GM21723 (cell line): ENCODE measurements around the gene SLMAP.
"Not testable (repeated sequence)": the region's sequence is repeated elsewhere in the genome, so short reads cannot be mapped to it uniquely, and the experiment has no call there.

Source experiments
- ATAC-seq: cut with Tn5 transposase; IDR thresholded peaks from one replicate; pipeline ENCODE4 v1.9.1; 2021; ENCODE audit warnings: mild to moderate bottlenecking, moderate library complexity; ENCODE audit not compliant: unreplicated experiment

SLMAP gene

DNA sequence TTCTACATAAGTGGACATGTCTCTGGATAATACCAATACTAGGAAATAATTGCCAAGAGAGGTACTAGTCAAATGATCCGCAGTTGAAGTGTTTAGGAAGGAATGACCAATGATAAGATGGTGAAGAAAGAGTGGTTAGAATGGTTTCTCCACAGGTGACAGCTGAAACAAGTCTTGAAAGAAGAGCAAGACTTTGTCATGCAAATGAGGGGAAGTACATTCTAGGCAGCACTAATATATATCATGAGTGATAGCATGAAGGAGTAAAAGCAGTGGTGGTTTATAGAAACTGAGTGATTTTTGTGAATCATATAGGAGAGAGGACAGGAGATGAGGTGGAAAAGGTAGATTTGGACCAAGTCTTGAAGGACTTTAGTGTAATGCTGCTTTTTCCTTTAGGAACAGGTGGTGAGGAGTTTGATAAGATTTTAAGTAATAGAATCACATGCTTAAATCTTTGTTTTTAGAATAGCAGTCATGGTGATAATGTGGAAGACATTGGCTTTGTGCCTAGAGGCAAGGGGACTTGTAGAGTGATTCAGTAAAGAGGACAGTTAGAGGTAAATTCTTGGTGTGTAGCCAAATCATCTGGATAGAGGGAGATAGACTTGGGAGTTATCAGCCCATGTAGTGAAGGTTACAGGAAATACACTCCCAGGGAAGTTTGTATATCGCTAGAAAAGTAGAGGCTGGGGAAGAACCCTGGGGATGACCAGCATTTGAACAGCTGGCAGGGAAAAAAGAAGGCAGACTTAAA lies 31.9 kb downstream of the SLMAP start:
- peak; percentile 98 for ATAC-seq

DNA sequence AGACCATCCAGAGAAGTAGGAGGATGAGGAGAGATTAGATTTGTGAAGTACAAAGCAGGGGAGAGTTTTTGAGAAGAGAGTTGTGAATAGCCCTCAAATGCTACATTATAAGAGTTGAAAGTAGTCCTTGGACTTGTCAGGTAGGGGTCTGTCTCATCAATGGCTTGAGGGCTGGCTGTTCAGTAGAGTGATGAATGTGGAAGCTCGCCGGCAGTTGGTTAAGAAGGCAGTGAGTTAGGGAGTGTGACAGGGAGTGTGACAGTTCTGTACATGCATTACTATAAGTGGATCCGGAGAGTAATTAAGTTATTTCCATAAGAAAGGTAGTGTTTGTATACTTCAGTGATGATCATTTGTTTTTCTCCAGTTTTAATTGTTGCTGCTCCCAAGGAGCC lies 32.5 kb downstream of the SLMAP start:
- ATAC-seq = no peak

DNA sequence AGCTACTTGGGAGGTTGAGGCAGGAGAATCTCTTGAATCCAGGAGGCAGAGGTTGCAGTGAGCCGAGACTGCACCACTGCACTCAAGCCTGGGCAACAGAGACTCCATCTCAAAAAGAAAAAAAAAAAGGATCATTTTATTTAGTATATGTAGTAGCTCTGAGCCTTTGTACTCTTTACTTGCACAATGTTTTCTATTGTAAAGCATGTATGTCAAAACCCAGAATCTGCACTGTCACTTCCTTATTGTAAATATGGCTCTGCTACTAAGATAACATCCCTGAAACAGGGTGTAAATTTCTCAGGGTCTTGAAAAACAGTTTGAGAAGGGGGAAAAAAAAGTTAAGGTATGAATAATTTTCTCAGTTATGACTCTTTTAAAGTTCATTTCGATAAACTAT lies 35.1 kb downstream of the SLMAP start:
- no peak for ATAC-seq

DNA sequence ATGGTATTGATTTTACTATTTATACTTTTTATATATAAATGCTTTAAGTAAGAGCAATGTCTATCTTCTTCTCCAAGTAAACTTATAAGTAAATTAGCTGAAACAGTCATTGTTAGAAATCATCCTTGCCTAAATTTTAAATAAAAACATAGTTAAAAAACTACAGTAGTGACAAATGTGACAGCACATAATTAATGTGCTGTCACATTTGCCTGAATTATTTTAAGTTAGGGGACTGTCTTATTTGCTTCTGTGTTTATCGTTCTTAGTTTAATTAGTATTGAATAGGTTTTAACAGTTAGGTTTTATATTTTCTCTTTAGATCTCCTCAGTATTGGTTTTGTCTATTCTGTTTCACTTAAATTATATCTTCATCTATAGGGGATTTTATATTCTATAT lies 36.1 kb downstream of the SLMAP start:
- ATAC-seq = no peak

DNA sequence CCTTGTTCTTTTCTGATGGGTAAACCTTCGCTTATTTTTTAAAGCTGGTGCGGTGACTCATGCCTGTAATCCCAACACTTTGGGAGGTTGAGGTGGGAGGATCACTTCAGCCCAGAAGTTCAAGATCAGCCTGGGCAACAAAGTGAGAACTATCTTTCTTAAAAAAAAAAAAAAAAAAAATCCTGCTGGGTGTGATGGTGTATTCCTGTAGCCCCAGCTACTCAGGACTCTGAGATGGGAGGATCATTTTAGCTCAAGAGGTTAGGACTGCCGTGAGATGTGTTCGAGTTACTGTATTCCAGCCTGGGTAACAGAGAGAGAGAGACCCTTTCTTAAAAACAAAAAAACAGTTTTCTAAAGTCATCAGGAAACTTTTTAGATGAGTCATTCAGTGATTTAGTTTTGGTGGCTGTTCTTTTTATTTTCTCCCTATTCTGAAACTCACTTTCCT lies 37.7 kb downstream of the SLMAP start:
- no peak for ATAC-seq

DNA sequence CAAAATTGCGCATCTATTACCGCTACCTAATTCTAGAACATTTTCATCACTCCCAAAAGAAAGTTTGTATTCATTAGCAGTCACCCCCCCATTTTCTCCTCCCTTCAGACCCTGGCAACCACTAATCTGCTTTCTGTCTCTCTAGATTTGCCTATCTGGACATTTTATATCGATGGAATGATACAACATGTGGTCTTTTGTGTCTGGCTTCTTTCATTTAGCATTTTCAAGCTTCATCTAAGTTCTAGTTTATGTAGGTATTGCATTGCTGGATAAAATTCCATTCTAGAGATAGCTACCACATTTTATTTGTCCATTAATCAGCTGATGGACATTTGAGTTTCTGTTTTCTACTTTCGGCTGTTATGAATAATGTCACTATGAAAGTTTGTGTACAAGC lies 38.4 kb downstream of the SLMAP start:
- no peak for ATAC-seq

DNA sequence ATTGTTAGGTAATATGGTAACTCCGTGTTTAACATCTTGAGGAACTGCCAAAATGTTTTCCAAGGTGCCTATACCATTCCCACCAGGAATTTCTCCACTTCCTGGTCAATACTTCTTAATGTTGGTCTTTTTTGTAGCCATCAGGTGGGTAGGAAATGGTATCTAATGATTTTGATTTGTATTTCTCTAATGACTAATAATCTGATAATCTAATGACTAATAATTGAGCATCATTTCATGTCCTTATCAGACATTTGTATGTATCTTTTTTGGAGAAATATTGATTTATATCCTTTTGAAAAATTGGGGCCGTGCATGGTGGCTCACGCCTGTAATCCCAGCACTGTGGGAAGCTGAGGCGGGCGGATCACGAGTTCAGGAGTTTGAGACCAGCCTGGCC lies 38.8 kb downstream of the SLMAP start:
- ATAC-seq = no peak

DNA sequence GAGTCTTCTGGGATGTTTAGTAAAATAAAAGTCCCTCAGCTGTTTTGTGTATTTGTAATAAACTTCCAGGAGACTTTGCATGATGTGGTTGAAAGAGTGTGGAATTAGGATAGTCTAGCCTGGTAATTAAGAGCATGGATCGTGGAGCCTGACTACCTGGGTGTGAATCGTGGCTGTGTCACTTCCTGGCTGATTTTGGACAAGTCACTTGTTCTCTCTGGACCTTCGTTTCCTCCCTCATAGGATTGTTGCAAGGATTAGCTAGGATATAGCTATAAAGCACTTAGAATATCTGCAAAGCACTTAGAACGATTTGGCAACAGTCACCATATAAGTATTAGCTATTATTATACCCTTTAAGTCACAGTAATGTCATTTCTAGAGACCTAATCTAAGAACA lies 40.2 kb downstream of the SLMAP start:
- no peak for ATAC-seq

DNA sequence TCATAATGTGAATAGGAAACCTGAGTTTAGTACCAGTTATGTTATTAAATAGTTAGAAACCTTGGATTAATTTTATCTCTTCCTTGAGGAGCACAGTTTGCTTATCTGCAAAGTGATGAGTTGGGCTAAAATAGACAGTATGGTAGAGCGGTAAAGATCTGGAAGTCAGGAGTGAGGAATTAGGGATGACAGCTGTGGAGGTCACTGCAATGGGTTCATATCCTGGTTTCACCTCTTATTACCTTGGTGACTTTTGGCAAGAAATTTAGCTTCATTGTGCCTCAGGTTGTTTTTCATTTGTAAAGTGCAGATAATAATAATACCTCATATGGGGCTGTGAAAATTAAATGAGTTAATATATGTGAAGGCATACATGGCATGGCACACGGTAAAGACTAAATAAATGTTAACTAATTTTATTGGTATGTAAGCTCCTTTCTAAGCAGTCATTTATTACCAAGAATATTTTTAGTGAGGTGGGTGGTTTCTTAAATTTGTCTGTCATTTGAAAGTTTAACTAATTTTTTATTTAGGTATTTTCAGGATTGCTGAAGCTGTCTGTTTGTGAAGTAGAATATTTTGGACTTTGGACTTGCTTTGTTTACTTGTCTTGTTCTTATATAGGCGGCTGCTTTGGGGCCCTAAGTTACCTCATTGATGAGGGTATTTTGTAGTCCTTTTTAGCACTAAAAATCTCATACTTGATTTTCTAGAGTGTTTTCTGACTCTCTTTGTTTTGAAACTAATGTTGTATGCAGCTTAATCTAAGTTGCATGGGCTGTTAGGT lies 41.8 kb downstream of the SLMAP start:
- no peak for ATAC-seq

DNA sequence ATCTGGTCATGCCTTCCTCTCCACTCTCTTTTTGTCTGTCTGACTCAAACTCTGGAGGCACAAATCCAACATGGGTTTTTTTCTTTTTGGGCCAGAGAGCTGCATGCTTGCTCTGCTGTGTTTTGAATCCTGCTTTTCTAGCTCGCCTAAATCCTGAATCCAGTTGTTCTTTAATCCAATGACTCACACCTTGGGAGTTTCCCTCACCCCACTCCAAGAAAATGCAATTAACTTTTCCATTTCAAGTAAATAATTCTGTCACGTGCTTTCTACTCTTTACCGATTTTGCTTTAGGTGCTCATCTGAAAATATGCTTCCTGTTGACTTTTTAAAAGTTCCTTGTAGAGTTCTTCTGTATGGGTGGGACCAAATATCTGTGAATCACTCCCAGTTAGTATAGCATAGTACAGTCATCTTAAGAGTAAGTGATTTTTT lies 47.6 kb downstream of the SLMAP start:
- ATAC-seq = no peak

DNA sequence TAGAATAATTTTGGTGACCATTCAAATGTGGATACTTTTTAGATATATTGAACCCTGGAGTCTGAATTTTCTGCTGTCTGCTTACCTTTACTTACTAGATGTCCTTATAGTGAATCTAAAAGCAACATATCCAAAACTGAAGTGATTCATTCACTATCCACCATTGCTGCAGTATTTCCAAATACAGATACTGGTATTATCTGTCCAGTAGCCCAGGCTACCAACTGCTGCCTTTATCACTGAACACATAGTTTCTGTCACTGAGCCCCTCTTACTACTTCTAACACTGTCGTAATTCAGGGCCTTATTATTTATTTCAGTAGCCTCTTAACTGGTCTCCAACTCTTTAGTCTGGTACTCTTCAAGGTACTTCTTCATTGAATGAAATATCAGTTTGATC lies 49.2 kb downstream of the SLMAP start:
- no peak for ATAC-seq

DNA sequence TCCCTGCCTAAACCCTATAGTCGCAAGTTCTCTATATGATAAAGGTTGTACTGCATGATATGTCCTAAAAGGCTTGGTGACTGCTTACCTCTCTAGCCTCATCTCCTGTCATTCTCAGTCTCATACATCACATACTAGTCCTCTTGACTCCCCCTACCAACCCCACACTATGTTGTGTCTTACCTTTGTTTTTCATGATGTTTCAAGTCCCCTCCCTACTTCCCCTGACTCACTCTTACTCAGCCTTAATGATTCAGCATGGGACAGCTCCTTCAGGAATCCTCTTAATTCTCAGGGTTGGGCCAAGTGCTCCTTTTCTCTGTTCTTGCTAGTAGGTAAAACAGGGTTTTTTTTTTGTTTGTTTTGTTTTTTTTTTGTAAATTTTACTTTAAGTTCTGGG lies 49.6 kb downstream of the SLMAP start:
- no peak for ATAC-seq

DNA sequence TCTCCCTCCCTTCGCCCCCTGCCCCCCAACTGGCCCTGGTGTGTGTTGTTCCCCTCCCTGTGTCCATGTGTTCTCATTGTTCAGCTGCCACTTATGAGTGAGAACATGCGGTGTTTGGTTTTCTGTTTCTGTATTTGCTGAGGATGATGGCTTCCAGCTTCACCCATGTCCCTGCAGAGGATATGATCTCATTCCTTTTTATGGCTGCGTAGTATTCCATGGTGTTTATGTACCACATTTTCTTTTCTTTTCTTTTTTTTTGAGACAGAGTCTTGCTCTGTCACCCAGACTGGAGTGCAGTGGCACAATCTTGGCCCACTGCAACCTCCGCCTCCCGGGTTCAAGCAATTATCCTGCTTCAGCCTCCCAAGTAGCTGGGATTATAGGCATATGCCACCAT lies 50.1 kb downstream of the SLMAP start:
- ATAC-seq = not testable (repeated sequence)

DNA sequence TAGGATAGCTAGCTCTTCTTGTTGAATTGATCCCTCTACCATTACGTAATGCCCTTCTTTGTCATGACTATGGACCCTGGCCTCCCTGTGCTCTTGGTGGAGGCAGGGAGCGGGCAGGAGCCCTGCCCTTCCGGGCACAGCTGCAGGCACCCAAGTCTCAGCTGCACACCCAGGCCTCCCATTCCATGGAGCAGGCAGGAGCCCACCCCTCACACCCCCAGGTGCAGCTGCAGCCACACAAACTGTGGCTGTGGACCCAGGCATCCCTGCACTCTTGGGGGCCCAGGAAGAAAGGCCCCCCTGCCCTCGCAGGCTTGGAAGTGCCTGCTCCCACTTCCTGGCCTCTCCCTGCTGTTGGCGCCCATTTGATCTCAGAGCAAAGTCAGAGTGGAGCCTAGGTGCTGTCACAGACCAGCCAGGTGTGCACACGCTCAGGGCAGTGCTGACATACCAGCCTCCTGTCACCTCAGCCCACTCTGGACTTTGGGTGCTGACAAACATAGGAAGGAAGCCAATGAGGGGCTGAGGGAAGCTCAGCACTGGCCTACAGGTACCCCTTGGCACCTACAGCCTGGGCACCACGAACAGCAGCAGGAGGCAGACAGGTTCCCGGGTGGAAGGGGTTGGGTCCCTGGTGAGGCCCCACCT lies 53.0 kb downstream of the SLMAP start:
- no peak for ATAC-seq

DNA sequence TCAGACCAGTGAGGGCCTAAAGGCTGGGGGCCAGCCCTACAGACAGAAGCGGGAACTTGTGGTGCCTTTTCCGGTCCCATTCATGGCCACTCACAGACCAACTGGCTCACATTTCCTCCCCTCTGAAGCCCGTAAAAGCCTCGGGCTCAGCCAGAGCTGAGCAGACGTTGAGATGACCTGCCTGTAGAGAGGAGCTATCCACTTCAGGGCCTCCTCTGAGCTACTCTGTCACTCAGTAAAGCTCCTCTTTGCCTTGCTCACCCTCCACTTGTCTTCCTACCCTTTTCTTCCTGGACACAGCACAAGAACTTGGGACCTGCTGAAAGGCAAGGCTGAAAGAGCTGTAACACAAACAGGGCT lies 53.5 kb downstream of the SLMAP start:
- ATAC-seq = no peak

DNA sequence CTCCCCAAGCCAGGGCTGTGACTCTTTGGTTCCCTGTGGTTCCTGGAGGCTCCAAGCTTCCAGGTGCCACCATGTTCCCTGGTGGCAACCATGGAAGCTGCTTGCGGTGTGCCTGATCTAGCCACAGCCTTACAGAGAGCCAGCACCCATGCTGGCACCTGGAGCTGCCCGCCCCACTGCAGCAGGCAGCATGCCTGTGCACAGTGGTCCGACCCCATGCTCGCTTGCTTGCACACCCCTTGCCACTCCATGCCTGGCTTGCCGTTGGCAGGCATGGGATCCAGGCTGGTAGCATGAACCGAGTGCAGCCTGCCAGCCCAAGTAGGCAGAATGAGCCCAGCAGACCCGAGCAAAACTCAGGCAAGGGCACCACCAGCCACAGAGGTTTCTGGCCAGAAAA lies 53.9 kb downstream of the SLMAP start:
- no peak for ATAC-seq

DNA sequence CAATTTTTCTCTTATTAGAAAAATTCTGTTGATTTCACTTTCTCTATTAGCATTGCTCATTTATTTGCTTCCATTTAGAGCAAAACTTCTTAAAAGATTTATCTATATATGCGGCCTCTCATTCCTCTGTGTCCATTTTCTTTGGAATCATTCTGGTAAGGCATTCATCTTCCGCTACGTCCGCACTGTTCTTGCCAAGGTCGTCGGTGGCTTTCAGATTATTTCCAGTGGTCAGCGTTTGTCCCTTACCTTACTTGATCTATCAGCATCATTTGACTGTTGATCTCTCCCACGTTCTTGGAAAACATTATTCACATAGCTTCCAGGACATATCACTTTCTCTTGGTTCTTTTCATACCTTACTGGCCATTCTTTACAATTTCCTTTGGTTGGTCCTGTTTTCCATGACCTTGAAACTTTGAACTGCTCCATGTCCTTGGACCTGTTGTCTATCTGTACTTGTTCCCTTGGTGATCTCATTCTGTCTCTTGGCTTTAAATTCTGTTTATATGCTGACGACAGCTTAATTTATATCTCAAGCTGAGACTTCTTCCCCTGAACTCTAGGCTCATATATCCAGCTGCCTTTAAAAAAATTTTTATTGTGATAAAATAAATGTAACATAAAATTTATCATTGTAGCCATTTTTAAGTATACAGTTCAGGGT lies 54.5 kb downstream of the SLMAP start:
- ATAC-seq = no peak

DNA sequence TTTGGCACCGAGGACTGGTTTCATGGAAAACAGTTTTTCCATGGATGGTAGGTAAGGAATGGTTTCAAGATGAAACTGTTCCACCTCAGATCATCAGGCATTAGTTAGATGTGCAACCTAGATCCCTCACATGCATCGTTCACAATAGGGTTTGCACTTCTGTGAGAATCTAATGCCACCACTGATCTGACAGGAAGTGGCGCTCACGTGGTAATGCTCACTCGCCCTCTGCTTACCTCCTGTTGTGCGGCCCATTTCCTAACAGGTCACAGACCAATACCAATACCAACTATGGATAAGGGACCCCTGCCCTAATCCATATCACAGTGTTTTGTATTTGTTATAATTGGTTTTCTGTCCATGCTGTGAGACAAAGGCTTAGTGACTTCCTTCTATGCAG lies 58.9 kb downstream of the SLMAP start:
- ATAC-seq = no peak

DNA sequence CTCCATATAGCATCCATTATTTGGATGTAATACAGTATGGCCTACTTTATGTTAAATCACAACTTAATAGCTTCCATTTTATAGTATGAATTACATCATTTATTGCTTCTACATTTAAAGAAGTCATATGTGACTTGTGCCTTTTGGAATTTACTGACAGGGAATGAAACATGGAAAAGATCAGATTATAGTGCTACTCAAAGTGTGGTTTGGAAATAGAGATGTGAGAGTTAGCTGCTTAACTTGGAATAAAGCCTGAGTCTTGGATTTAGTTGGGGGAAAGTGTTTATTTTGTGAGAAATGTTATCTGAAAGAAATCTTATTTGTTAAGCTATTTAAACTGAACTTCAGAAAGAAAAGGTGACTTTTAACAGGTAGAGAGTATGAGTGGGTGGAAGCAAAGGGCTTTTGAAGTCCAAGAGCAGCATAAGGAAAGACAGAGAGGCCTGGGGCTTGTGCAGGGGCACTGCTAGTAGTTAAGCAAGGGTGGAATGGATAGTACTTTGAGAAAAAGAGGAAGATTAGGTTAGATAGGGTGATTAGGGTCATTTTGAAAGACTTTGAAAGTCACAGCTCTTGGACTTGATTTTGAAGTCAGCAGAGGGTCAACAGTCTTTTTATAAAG lies 60.5 kb downstream of the SLMAP start:
- no peak for ATAC-seq

DNA sequence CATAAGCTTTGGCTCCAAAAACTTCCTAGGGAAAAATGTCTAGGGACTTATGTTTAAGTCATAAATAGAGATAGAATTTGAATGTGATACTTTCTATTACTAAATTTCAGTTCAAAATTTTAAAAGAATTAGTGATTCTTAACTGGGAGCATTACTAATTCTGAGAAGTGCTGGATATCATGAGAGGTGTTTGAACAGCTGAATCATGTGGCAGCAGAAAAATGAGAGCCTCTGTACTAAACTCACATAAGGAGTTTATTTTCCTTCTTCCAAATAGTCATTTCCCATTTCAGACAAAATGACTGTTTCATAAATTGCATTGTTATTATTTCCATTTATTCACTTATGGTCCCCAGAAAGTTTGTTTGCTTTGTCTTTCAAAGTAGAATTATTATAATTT lies 62.7 kb downstream of the SLMAP start:
- no peak for ATAC-seq

DNA sequence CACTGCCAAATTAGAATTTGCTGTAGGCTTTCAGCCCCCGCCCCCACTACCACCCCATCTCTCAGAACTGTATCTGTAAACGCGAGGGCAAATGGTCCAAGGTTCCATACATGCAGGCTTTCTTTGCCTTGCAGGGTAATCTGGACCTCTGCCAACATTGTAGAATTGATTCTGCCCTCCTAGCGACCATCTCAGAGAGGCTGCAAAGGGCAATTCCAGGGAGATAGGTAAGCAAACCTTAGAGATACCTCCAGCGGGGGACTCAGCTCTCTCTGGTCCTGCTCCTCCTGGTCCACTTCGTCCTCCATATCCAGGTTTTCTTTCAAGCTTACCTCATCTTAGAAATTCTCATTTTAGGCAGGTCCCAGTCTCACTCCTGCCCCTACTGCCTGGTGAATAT lies 64.4 kb downstream of the SLMAP start:
- ATAC-seq = no peak
